Neuronal stem cell (in vitro differentiated cells): ENCODE results near the gene ARHGAP12.

Experiments
- DNase-seq: peaks from one replicate; pipeline ENCODE4 v3.0.0-alpha.2; 2013; ENCODE audit warnings: low spot score
- H2AFZ ChIP-seq: one replicate; pipeline ENCODE4 v1.6.1; 2013; ENCODE audit warnings: mild to moderate bottlenecking, low read length, inconsistent platforms
- H2AK5ac ChIP-seq: 2 replicates; pipeline ENCODE4 v1.6.1; 2013; ENCODE audit warnings: low read depth, mild to moderate bottlenecking, inconsistent platforms, low read length, moderate library complexity, mixed read lengths
- H2BK120ac ChIP-seq: 2 replicates; pipeline ENCODE4 v1.6.1; 2013; ENCODE audit warnings: low read depth, mild to moderate bottlenecking, inconsistent platforms, low read length, moderate library complexity, mixed read lengths
- H2BK12ac ChIP-seq: one replicate; pipeline ENCODE4 v1.6.1; 2013; ENCODE audit warnings: low read length, inconsistent platforms
- H2BK15ac ChIP-seq: 2 replicates; pipeline ENCODE4 v1.6.1; 2013; ENCODE audit warnings: mild to moderate bottlenecking, low read length, inconsistent platforms, mixed read lengths
- H2BK5ac ChIP-seq: one replicate; pipeline ENCODE4 v1.6.1; 2013; ENCODE audit warnings: inconsistent platforms, mild to moderate bottlenecking, low read length, moderate library complexity
- H3K14ac ChIP-seq: one replicate; pipeline ENCODE4 v1.6.1; 2013; ENCODE audit warnings: low read length, inconsistent platforms
- H3K18ac ChIP-seq: 2 replicates; pipeline ENCODE4 v1.6.1; 2013; ENCODE audit warnings: low read length, inconsistent platforms
- H3K23ac ChIP-seq: 2 replicates; pipeline ENCODE4 v1.6.1; 2013; ENCODE audit warnings: low read depth, mild to moderate bottlenecking, mixed read lengths, low read length, inconsistent platforms; ENCODE audit not compliant: poor library complexity
- H3K27ac ChIP-seq: replicated peaks from 3 replicates; pipeline ENCODE4 v1.5.1; 2013; ENCODE audit warnings: low read length, inconsistent platforms
- H3K27me3 ChIP-seq, 3 experiments: 2 replicates each; pipeline ENCODE4 v1.6.1; 2013; ENCODE audit warnings: low read length in 3 of 3, mild to moderate bottlenecking in 2 of 3, inconsistent platforms in 1 of 3, low read depth in 1 of 3, mixed read lengths in 1 of 3, moderate library complexity in 1 of 3; ENCODE audit not compliant: control insufficient read depth in 3 of 3, insufficient read depth in 3 of 3
- H3K36me3 ChIP-seq, 2 donors: replicated peaks in 1 of 2; 2 replicates each; pipeline ENCODE4 v1.6.1; 2013; ENCODE audit warnings: low read length in 2 of 2; ENCODE audit not compliant: control insufficient read depth in 2 of 2, insufficient read depth in 2 of 2
- H3K4ac ChIP-seq: 2 replicates; pipeline ENCODE4 v1.6.1; 2013; ENCODE audit warnings: inconsistent platforms, mild to moderate bottlenecking, low read length, moderate library complexity
- H3K4me1 ChIP-seq, 2 donors: 1 replicate in 1 of 2; 2 replicates in 1 of 2; pipeline ENCODE4 v1.6.1; 2013; ENCODE audit warnings: low read length in 2 of 2, low read depth in 1 of 2; ENCODE audit not compliant: control insufficient read depth in 2 of 2, insufficient read depth in 1 of 2
- H3K4me2 ChIP-seq: one replicate; pipeline ENCODE4 v1.6.1; 2013; ENCODE audit warnings: mild to moderate bottlenecking, low read length, inconsistent platforms; ENCODE audit not compliant: insufficient read depth, poor library complexity, severe bottlenecking
- H3K4me3 ChIP-seq, 2 donors: 2 replicates each; pipeline ENCODE4 v1.5.1; 2013; ENCODE audit warnings: low read length in 2 of 2, mild to moderate bottlenecking in 2 of 2, inconsistent platforms in 1 of 2, moderate library complexity in 1 of 2
- H3K79me1 ChIP-seq: one replicate; pipeline ENCODE4 v1.6.1; 2013; ENCODE audit warnings: low read depth, mild to moderate bottlenecking, inconsistent platforms, low read length, moderate library complexity
- H3K9ac ChIP-seq: one replicate; pipeline ENCODE4 v1.6.1; 2013; ENCODE audit warnings: mild to moderate bottlenecking, low read depth, low read length, inconsistent platforms; ENCODE audit not compliant: poor library complexity
- H3K9me3 ChIP-seq, 2 donors: replicated peaks in 1 of 2; 2 replicates each; pipeline versions ENCODE3 to v1.6.1; 2013; ENCODE audit warnings: low read length in 2 of 2, mild to moderate bottlenecking in 2 of 2, inconsistent platforms in 1 of 2, low read depth in 1 of 2, mixed read lengths in 1 of 2, moderate library complexity in 1 of 2; ENCODE audit not compliant: control insufficient read depth in 2 of 2, insufficient read depth in 1 of 2
- H4K8ac ChIP-seq: one replicate; pipeline ENCODE4 v1.6.1; 2013; ENCODE audit warnings: low read depth, mild to moderate bottlenecking, inconsistent platforms, low read length, moderate library complexity
- H4K91ac ChIP-seq: one replicate; pipeline ENCODE4 v1.6.1; 2013; ENCODE audit warnings: low read length, low read depth, mild to moderate bottlenecking, inconsistent platforms; ENCODE audit not compliant: poor library complexity
- WGBS, 2 donors: extraction: QIAGEN DNeasy Blood & Tissue Kit; methylation state at CpG; one replicate each; pipeline ENCODE4 v1.1.7; 2013; ENCODE audit warnings: missing lambda C conversion rate in 2 of 2, mixed read lengths in 1 of 2; ENCODE audit not compliant: insufficient read length in 2 of 2, insufficient replicate concordance in 1 of 2; ENCODE audit errors: extremely low coverage in 2 of 2; 5-methylcytosine and 5-hydroxymethylcytosine counted together

The ARHGAP12 gene

GRCh38 chr10:31942435-31942834, 13.8 kb upstream of the ARHGAP12 start:
- Histone ChIP-seq H3K23ac (no peak overlapping the region), H2BK15ac (no peak overlapping the region), H2BK12ac (no peak overlapping the region), H3K18ac (no peak overlapping the region), H4K91ac (no peak overlapping the region), H3K36me3 (no peaks in the 10 kb centered on the region), H3K4ac (no peak overlapping the region), H3K27ac (no peak overlapping the region), H2BK120ac (no peak overlapping the region), H3K27me3 (no peaks in the 10 kb centered on the region), H3K9me3 (no peaks in the 10 kb centered on the region), H2AFZ (no peak overlapping the region), H2AK5ac (no peak overlapping the region), H3K4me3 (no peak overlapping the region), H3K4me2 (no peak overlapping the region), H3K79me1 (no peaks in the 10 kb centered on the region), H3K14ac (no peak overlapping the region), H3K9ac (no peak overlapping the region), H2BK5ac (no peak overlapping the region), H4K8ac (no peak overlapping the region), H3K4me1 (peaks cover 0 to 13% of the 10 kb centered on the region in 2 donors)
- DNase-seq: no peak
- WGBS, 2 donors: no CpG with 5 or more reads among the region's 1 CpG

GRCh38 chr10:31940839-31941653, 12.4 kb upstream of the ARHGAP12 start:
- no peak overlapping the region for H2BK120ac ChIP-seq
- H4K91ac ChIP-seq: no peak overlapping the region
- H3K23ac ChIP-seq: no peak overlapping the region
- H3K18ac ChIP-seq: no peak overlapping the region
- no peak overlapping the region for H2BK15ac ChIP-seq
- no peak overlapping the region for H3K4me2 ChIP-seq
- DNase-seq: no peak
- no peak overlapping the region for H3K4me3 ChIP-seq
- no peak overlapping the region for H3K27ac ChIP-seq
- no peak overlapping the region for H2BK12ac ChIP-seq
- H3K36me3 ChIP-seq: no peaks in the 10 kb centered on the region
- H3K14ac ChIP-seq: no peak overlapping the region
- H3K79me1 ChIP-seq: no peaks in the 10 kb centered on the region
- H2AK5ac ChIP-seq: no peak overlapping the region
- peaks cover 0 to 12% of the 10 kb centered on the region in 2 donors for H3K4me1 ChIP-seq
- no CpG with 5 or more reads among the region's 7 CpGs for WGBS, 2 donors
- no peaks in the 10 kb centered on the region for H3K27me3 ChIP-seq
- H3K9me3 ChIP-seq: no peaks in the 10 kb centered on the region
- no peak overlapping the region for H3K4ac ChIP-seq
- no peak overlapping the region for H2BK5ac ChIP-seq
- H2AFZ ChIP-seq: peak overlapping the region; percentile 59
- H3K9ac ChIP-seq: no peak overlapping the region
- no peak overlapping the region for H4K8ac ChIP-seq

GRCh38 chr10:31939797-31940708, 11.4 kb upstream of the ARHGAP12 start:
- Histone ChIP-seq H3K18ac (no peak overlapping the region), H4K8ac (no peak overlapping the region), H2BK15ac (no peak overlapping the region), H2BK120ac (no peak overlapping the region), H2BK5ac (no peak overlapping the region), H3K36me3 (no peaks in the 10 kb centered on the region), H3K27ac (no peak overlapping the region), H4K91ac (no peak overlapping the region), H3K4ac (no peak overlapping the region), H3K79me1 (no peaks in the 10 kb centered on the region), H3K9me3 (no peaks in the 10 kb centered on the region), H2AFZ (no peak overlapping the region), H3K23ac (no peak overlapping the region), H3K27me3 (no peaks in the 10 kb centered on the region), H3K4me2 (no peak overlapping the region), H3K14ac (no peak overlapping the region), H3K9ac (no peak overlapping the region), H2AK5ac (no peak overlapping the region), H2BK12ac (no peak overlapping the region), H3K4me3 (no peak overlapping the region), H3K4me1 (peaks cover 0 to 12% of the 10 kb centered on the region in 2 donors)
- DNase-seq: no peak
- WGBS, 2 donors: no CpG with 5 or more reads among the region's 4 CpGs

GRCh38 chr10:31937371-31937770, 8.7 kb upstream of the ARHGAP12 start:
- H2BK15ac ChIP-seq: no peak overlapping the region
- no peak overlapping the region for H4K91ac ChIP-seq
- no peak overlapping the region for H3K4me2 ChIP-seq
- DNase-seq: no peak
- H3K4ac ChIP-seq: no peak overlapping the region
- no peaks in the 10 kb centered on the region for H3K9me3 ChIP-seq
- no peak overlapping the region for H3K18ac ChIP-seq
- H3K23ac ChIP-seq: no peak overlapping the region
- WGBS, 2 donors: no CpG with 5 or more reads among the region's 9 CpGs
- no peak overlapping the region for H2BK5ac ChIP-seq
- H3K4me1 ChIP-seq: peaks cover 0 to 8% of the 10 kb centered on the region in 2 donors
- H4K8ac ChIP-seq: no peak overlapping the region
- H2AK5ac ChIP-seq: no peak overlapping the region
- no peak overlapping the region for H3K14ac ChIP-seq
- H3K27me3 ChIP-seq: no peaks in the 10 kb centered on the region
- H3K36me3 ChIP-seq: no peaks in the 10 kb centered on the region
- H2AFZ ChIP-seq: peak overlapping the region; percentile 27
- H2BK120ac ChIP-seq: no peak overlapping the region
- no peak overlapping the region for H3K4me3 ChIP-seq
- no peak overlapping the region for H3K27ac ChIP-seq
- H2BK12ac ChIP-seq: no peak overlapping the region
- no peak overlapping the region for H3K9ac ChIP-seq
- no peaks in the 10 kb centered on the region for H3K79me1 ChIP-seq
